Immature natural killer cell (primary cell): ENCODE results near the gene CACNG4. TPM values are rescaled to one million over a fixed set of nuclear protein-coding genes. Genes with fewer than 3 reads are reported as not detected.

Experiments
- DNase-seq, 3 donors: peaks; one replicate each; pipeline ENCODE4 v3.0.0; 2022; ENCODE audit warnings: mixed read lengths in 1 of 3
- H3K27ac Mint-ChIP-seq, 6 donors: one replicate each; pipeline ENCODE4 v1.8.0; 2020; ENCODE audit warnings: mixed read lengths in 6 of 6, mild to moderate bottlenecking in 5 of 6, inconsistent platforms in 4 of 6, moderate library complexity in 3 of 6
- H3K27me3 Mint-ChIP-seq, 3 donors: one replicate each; pipeline ENCODE4 v1.8.0; 2020 to 2021; ENCODE audit warnings: low read depth in 3 of 3, mild to moderate bottlenecking in 3 of 3, mixed read lengths in 3 of 3, moderate library complexity in 3 of 3, inconsistent platforms in 1 of 3
- H3K36me3 Mint-ChIP-seq, 3 donors: one replicate each; pipeline ENCODE4 v1.8.0; 2020; ENCODE audit warnings: mixed read lengths in 3 of 3, inconsistent platforms in 2 of 3, mild to moderate bottlenecking in 2 of 3
- H3K4me1 Mint-ChIP-seq, 2 donors: one replicate each; pipeline ENCODE4 v1.8.0; 2020; ENCODE audit warnings: inconsistent platforms in 2 of 2, mild to moderate bottlenecking in 2 of 2, mixed read lengths in 2 of 2, moderate library complexity in 1 of 2
- H3K4me3 Mint-ChIP-seq, 5 donors: one replicate each; pipeline ENCODE4 v1.8.0; 2020; ENCODE audit warnings: mild to moderate bottlenecking in 5 of 5, mixed read lengths in 5 of 5, inconsistent platforms in 3 of 5, moderate library complexity in 3 of 5
- H3K9me3 Mint-ChIP-seq, 6 donors: one replicate each; pipeline ENCODE4 v1.8.0; 2020; ENCODE audit warnings: mild to moderate bottlenecking in 6 of 6, mixed read lengths in 6 of 6, inconsistent platforms in 4 of 6, moderate library complexity in 3 of 6
- polyA plus RNA-seq, 3 donors: library from polyadenylated mRNA; unstranded; fragments of 300-500 nt; fragmentation: Illumina TruSeq; gene quantifications; one replicate each; pipeline ENCODE4 v1.2.3, GENCODE V29; 2021

CACNG4 gene
- polyA plus RNA-seq, 3 donors from 2014 or later, result not detected

GRCh38 chr17:67044016-67044772 is 79.7 kb downstream of the CACNG4 start, which contains the start of gene CACNG1:
CACNG1 (plus strand) TSS chr17:67044554; CDS start chr17:67044661, 107 bp downstream.
- Mint-ChIP-seq H3K9me3 (peaks cover 11 to 22% (median 17%) of the 10 kb centered on the region in 6 donors), H3K27ac (no peak within 1 kb of the TSS), H3K4me1 (no peaks in the 10 kb centered on the region), H3K27me3 (peaks cover 2 to 11% (median 6%) of the 10 kb centered on the region in 3 donors), H3K36me3 (peaks cover 4 to 21% (median 13%) of the 10 kb centered on the region in 3 donors), H3K4me3 (no peak within 1 kb of the TSS)
- DNase-seq, result no peak

GRCh38 chr17:67044940-67045339 is 80.4 kb downstream of the CACNG4 start:
- Mint-ChIP-seq H3K36me3 (peaks cover 9 to 25% (median 13%) of the 10 kb centered on the region in 3 donors), H3K4me3 (no peak overlapping the region), H3K4me1 (no peaks in the 10 kb centered on the region), H3K9me3 (peaks cover 13 to 27% (median 17%) of the 10 kb centered on the region in 6 donors), H3K27me3 (peaks cover 2 to 8% (median 6%) of the 10 kb centered on the region in 3 donors), H3K27ac (no peak overlapping the region)
- no peak for DNase-seq

- Mint-ChIP-seq H3K9me3 (peaks cover 13 to 27% (median 17%) of the 10 kb centered on the region in 6 donors), H3K4me1 (no peaks in the 10 kb centered on the region), H3K27ac (no peak overlapping the region), H3K27me3 (peaks cover 2 to 8% (median 6%) of the 10 kb centered on the region in 3 donors), H3K36me3 (peaks cover 9 to 25% (median 16%) of the 10 kb centered on the region in 3 donors), H3K4me3 (no peak overlapping the region)
- no peak for DNase-seq
Observed at GRCh38 chr17:67046398-67046797, 81.9 kb downstream of the CACNG4 start.

GRCh38 chr17:67047382-67047781 is 82.9 kb downstream of the CACNG4 start:
- no peaks in the 10 kb centered on the region for H3K4me1 Mint-ChIP-seq
- H3K9me3 Mint-ChIP-seq, result peaks cover 13 to 27% (median 17%) of the 10 kb centered on the region in 6 donors
- peaks cover 2 to 8% (median 3%) of the 10 kb centered on the region in 3 donors for H3K27me3 Mint-ChIP-seq
- H3K36me3 Mint-ChIP-seq, result peaks cover 9 to 25% (median 16%) of the 10 kb centered on the region in 3 donors
- no peak overlapping the region for H3K27ac Mint-ChIP-seq
- no peak for DNase-seq
- H3K4me3 Mint-ChIP-seq, result no peak overlapping the region

- Mint-ChIP-seq H3K4me1 (no peaks in the 10 kb centered on the region), H3K9me3 (peaks cover 13 to 27% (median 17%) of the 10 kb centered on the region in 6 donors), H3K27me3 (peaks cover under 1 to 5% (median 2%) of the 10 kb centered on the region in 3 donors), H3K4me3 (no peak overlapping the region), H3K27ac (no peak overlapping the region), H3K36me3 (peaks cover 9 to 22% (median 16%) of the 10 kb centered on the region in 3 donors)
- no peak for DNase-seq
Observed at GRCh38 chr17:67049025-67049739, 84.7 kb downstream of the CACNG4 start.

- H3K4me1 Mint-ChIP-seq, result no peaks in the 10 kb centered on the region
- DNase-seq, result no peak
- H3K4me3 Mint-ChIP-seq, result no peak overlapping the region
- peaks cover 0 to 5% (median 4%) of the 10 kb centered on the region in 3 donors for H3K27me3 Mint-ChIP-seq
- H3K27ac Mint-ChIP-seq, result no peak overlapping the region
- H3K9me3 Mint-ChIP-seq, result peaks cover 13 to 27% (median 17%) of the 10 kb centered on the region in 6 donors
- peaks cover 9 to 26% (median 21%) of the 10 kb centered on the region in 3 donors for H3K36me3 Mint-ChIP-seq
Observed at GRCh38 chr17:67050066-67050465, 85.6 kb downstream of the CACNG4 start.

GRCh38 chr17:67050471-67051154 is 86.1 kb downstream of the CACNG4 start:
- H3K4me1 Mint-ChIP-seq, result no peaks in the 10 kb centered on the region
- H3K27me3 Mint-ChIP-seq, result peaks cover 0 to 5% (median 4%) of the 10 kb centered on the region in 3 donors
- H3K27ac Mint-ChIP-seq, result no peak overlapping the region
- no peak overlapping the region for H3K4me3 Mint-ChIP-seq
- DNase-seq, result no peak
- H3K9me3 Mint-ChIP-seq, result peaks cover 13 to 27% (median 17%) of the 10 kb centered on the region in 6 donors
- H3K36me3 Mint-ChIP-seq, result peaks cover 9 to 26% (median 21%) of the 10 kb centered on the region in 3 donors

GRCh38 chr17:67051155-67051538 is 86.6 kb downstream of the CACNG4 start:
- Mint-ChIP-seq H3K27ac (no peak overlapping the region), H3K4me3 (no peak overlapping the region), H3K9me3 (peaks cover 13 to 27% (median 17%) of the 10 kb centered on the region in 6 donors), H3K27me3 (peaks cover 0 to 5% (median 4%) of the 10 kb centered on the region in 3 donors), H3K4me1 (no peaks in the 10 kb centered on the region), H3K36me3 (peaks cover 9 to 26% (median 21%) of the 10 kb centered on the region in 3 donors)
- no peak for DNase-seq

GRCh38 chr17:67051837-67052236 is 87.3 kb downstream of the CACNG4 start:
- H3K27ac Mint-ChIP-seq, result no peak overlapping the region
- no peak overlapping the region for H3K4me3 Mint-ChIP-seq
- H3K4me1 Mint-ChIP-seq, result no peaks in the 10 kb centered on the region
- DNase-seq, result no peak
- peaks cover 9 to 26% (median 21%) of the 10 kb centered on the region in 3 donors for H3K36me3 Mint-ChIP-seq
- peaks cover 0 to 4% (median 4%) of the 10 kb centered on the region in 3 donors for H3K27me3 Mint-ChIP-seq
- H3K9me3 Mint-ChIP-seq, result peaks cover 13 to 27% (median 17%) of the 10 kb centered on the region in 6 donors

- Mint-ChIP-seq H3K9me3 (peaks cover 10 to 19% (median 11%) of the 10 kb centered on the region in 6 donors), H3K4me3 (no peak overlapping the region), H3K27ac (no peak overlapping the region), H3K27me3 (peaks cover 0 to 4% (median 2%) of the 10 kb centered on the region in 3 donors), H3K4me1 (no peaks in the 10 kb centered on the region), H3K36me3 (peaks cover 11 to 20% (median 19%) of the 10 kb centered on the region in 3 donors)
- DNase-seq, result no peak
Observed at GRCh38 chr17:67052720-67053437, 88.4 kb downstream of the CACNG4 start.

GRCh38 chr17:67053438-67054000 is 89.0 kb downstream of the CACNG4 start:
- H3K27me3 Mint-ChIP-seq, result peaks cover 0 to 4% (median 0%) of the 10 kb centered on the region in 3 donors
- peaks cover 13 to 15% (median 15%) of the 10 kb centered on the region in 3 donors for H3K36me3 Mint-ChIP-seq
- H3K4me3 Mint-ChIP-seq, result no peak overlapping the region
- H3K4me1 Mint-ChIP-seq, result no peaks in the 10 kb centered on the region
- H3K27ac Mint-ChIP-seq, result no peak overlapping the region
- DNase-seq, result no peak
- peaks cover 5 to 12% (median 6%) of the 10 kb centered on the region in 6 donors for H3K9me3 Mint-ChIP-seq

- no peaks in the 10 kb centered on the region for H3K4me1 Mint-ChIP-seq
- H3K4me3 Mint-ChIP-seq, result no peak overlapping the region
- DNase-seq, result no peak
- H3K27me3 Mint-ChIP-seq, result peaks cover 0 to 2% (median 0%) of the 10 kb centered on the region in 3 donors
- no peak overlapping the region for H3K27ac Mint-ChIP-seq
- H3K36me3 Mint-ChIP-seq, result peaks cover 9 to 10% (median 9%) of the 10 kb centered on the region in 3 donors
- peaks cover 0 to 7% (median 1%) of the 10 kb centered on the region in 6 donors for H3K9me3 Mint-ChIP-seq
Observed at GRCh38 chr17:67054011-67054591, 89.6 kb downstream of the CACNG4 start.
